GM18870 (cell line): Measurements from ENCODE around the gene IP6K2.
A peak's percentile ranks its signal among the peaks of the same experiment; 100 is the strongest.

Experiments used
- ATAC-seq: cut with Tn5 transposase; IDR thresholded peaks from one replicate; pipeline ENCODE4 v1.9.1; 2021; ENCODE audit warnings: moderate library complexity; ENCODE audit not compliant: unreplicated experiment

IP6K2 gene

GRCh38 chr3:48674505-48674904 lies 42.5 kb downstream of the IP6K2 start:
- no peak for ATAC-seq

- no peak for ATAC-seq
These were observed 44.5 kb downstream of the IP6K2 start for GRCh38 chr3:48672522-48672921.

GRCh38 chr3:48664929-48665328 lies 52.1 kb downstream of the IP6K2 start:
- ATAC-seq: no peak

- ATAC-seq: no peak
These were observed 52.7 kb downstream of the IP6K2 start for GRCh38 chr3:48664313-48664644.

GRCh38 chr3:48663489-48664312 lies 53.3 kb downstream of the IP6K2 start:
- peak; percentile 87 for ATAC-seq

GRCh38 chr3:48662753-48663488 lies 54.1 kb downstream of the IP6K2 start, which contains the start of gene CELSR3:
TSS of gene CELSR3 (minus strand) at chr3:48662886. CDS start at chr3:48662634, 252 bp downstream.
- no peak for ATAC-seq

- no peak for ATAC-seq
These were observed 54.8 kb downstream of the IP6K2 start for GRCh38 chr3:48662145-48662752.

GRCh38 chr3:48661501-48662144 lies 55.4 kb downstream of the IP6K2 start:
- no peak for ATAC-seq

GRCh38 chr3:48660800-48661400 lies 56.1 kb downstream of the IP6K2 start:
- ATAC-seq: no peak

- no peak for ATAC-seq
These were observed 60.2 kb downstream of the IP6K2 start for GRCh38 chr3:48656841-48657281.

- no peak for ATAC-seq
These were observed 60.8 kb downstream of the IP6K2 start for GRCh38 chr3:48656061-48656840.

GRCh38 chr3:48655606-48656005 lies 61.4 kb downstream of the IP6K2 start:
- no peak for ATAC-seq

GRCh38 chr3:48655063-48655462 lies 62.0 kb downstream of the IP6K2 start:
- ATAC-seq: no peak

- ATAC-seq: no peak
These were observed 63.9 kb downstream of the IP6K2 start for GRCh38 chr3:48652923-48653715.

- ATAC-seq: no peak
These were observed 65.2 kb downstream of the IP6K2 start for GRCh38 chr3:48651771-48652170.

- ATAC-seq: no peak
These were observed 66.3 kb downstream of the IP6K2 start for GRCh38 chr3:48650723-48651122.

GRCh38 chr3:48648188-48648850 lies 68.7 kb downstream of the IP6K2 start:
- ATAC-seq: no peak

- no peak for ATAC-seq
These were observed 69.3 kb downstream of the IP6K2 start for GRCh38 chr3:48647714-48648113.
